ENCODE data around the gene CYP27C1. TPM values are rescaled to one million over a fixed set of nuclear protein-coding genes. Genes with fewer than 3 reads are reported as not detected.

The CYP27C1 gene
- total RNA-seq, 4 donors from 2014 or later: not detected

- Histone ChIP-seq H3K4me3 (no peak overlapping the region), H3K27ac (no peak overlapping the region), H3K36me3 (no peaks in the 10 kb centered on the region), H3K9me3 (no peaks in the 10 kb centered on the region), H3K4me1 (peaks cover 15 to 19% of the 10 kb centered on the region in 2 donors), H3K27me3 (no peaks in the 10 kb centered on the region)
- no peak for TF ChIP-seq POLR2A (IDR thresholded peaks at IDR 0.05)
- TF ChIP-seq, protein P1, sequence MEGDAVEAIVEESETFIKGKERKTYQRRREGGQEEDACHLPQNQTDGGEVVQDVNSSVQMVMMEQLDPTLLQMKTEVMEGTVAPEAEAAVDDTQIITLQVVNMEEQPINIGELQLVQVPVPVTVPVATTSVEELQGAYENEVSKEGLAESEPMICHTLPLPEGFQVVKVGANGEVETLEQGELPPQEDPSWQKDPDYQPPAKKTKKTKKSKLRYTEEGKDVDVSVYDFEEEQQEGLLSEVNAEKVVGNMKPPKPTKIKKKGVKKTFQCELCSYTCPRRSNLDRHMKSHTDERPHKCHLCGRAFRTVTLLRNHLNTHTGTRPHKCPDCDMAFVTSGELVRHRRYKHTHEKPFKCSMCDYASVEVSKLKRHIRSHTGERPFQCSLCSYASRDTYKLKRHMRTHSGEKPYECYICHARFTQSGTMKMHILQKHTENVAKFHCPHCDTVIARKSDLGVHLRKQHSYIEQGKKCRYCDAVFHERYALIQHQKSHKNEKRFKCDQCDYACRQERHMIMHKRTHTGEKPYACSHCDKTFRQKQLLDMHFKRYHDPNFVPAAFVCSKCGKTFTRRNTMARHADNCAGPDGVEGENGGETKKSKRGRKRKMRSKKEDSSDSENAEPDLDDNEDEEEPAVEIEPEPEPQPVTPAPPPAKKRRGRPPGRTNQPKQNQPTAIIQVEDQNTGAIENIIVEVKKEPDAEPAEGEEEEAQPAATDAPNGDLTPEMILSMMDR (IDR thresholded peaks at IDR 0.05 in 4 of 5, conservative IDR thresholded peaks at IDR 0.05 in 1 of 5): no peak
- ATAC-seq (no peak), DNase-seq (no peak)
- in situ Hi-C loops (cut with MboI; ENCODE audit: low sequenced_read_pairs in 4 of 4): no loop called here
- intact Hi-C loops (cut with DNase I; ENCODE audit: low total_unique reads): no loop called here
These were observed 81.8 kb downstream of the CYP27C1 start for GRCh38 chr2:127138281-127138680.

- peaks cover 10 to 14% of the 10 kb centered on the region in 2 donors for H3K4me1 ChIP-seq
- intact Hi-C loops (cut with DNase I; ENCODE audit: low total_unique reads) (no loop called here), in situ Hi-C loops (cut with MboI; ENCODE audit: low sequenced_read_pairs in 4 of 4) (no loop called here)
- no peak for ATAC-seq
- no peaks in the 10 kb centered on the region for H3K36me3 ChIP-seq
- H3K9me3 ChIP-seq: no peaks in the 10 kb centered on the region
- TF ChIP-seq, protein P1 (IDR thresholded peaks at IDR 0.05 in 4 of 5, conservative IDR thresholded peaks at IDR 0.05 in 1 of 5): no peak
- H3K4me3 ChIP-seq: no peak overlapping the region
- H3K27me3 ChIP-seq: no peaks in the 10 kb centered on the region
- H3K27ac ChIP-seq: no peak overlapping the region
- no peak for DNase-seq
These were observed 82.4 kb downstream of the CYP27C1 start for GRCh38 chr2:127137741-127138140.

DNA sequence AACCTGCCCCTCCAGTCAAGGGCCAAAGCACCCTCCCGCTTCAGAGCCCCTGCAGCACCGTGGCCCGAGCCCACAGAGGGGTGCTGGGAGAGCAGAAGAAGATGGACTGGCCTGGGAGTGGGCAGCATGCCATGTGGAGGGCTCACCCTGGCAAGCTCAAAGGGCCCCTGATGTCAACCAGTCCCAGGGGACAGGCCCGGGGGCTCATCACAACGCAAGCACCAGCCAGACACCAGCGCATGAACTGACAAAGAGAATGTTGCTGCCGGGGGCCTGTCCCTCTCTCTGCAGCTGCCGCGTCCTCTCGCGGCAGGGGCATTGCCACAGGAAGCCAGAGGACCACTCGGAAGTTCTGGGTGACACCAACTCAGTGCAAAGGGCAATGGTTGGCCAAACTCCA is 82.9 kb downstream of the CYP27C1 start:
- peaks cover 10% of the 10 kb centered on the region in 2 donors for H3K4me1 ChIP-seq
- in situ Hi-C loops (cut with MboI; ENCODE audit: low sequenced_read_pairs in 4 of 4): no loop called here
- no peaks in the 10 kb centered on the region for H3K36me3 ChIP-seq
- DNase-seq (no peak), ATAC-seq (no peak)
- TF ChIP-seq, protein P1 (IDR thresholded peaks at IDR 0.05 in 4 of 5, conservative IDR thresholded peaks at IDR 0.05 in 1 of 5): no peak
- no peak for TF ChIP-seq POLR2A (IDR thresholded peaks at IDR 0.05)
- H3K4me3 ChIP-seq: no peak overlapping the region
- no peaks in the 10 kb centered on the region for H3K9me3 ChIP-seq
- intact Hi-C loops (cut with DNase I; ENCODE audit: low total_unique reads): no loop called here
- H3K27me3 ChIP-seq: no peaks in the 10 kb centered on the region
- no peak overlapping the region for H3K27ac ChIP-seq

DNA sequence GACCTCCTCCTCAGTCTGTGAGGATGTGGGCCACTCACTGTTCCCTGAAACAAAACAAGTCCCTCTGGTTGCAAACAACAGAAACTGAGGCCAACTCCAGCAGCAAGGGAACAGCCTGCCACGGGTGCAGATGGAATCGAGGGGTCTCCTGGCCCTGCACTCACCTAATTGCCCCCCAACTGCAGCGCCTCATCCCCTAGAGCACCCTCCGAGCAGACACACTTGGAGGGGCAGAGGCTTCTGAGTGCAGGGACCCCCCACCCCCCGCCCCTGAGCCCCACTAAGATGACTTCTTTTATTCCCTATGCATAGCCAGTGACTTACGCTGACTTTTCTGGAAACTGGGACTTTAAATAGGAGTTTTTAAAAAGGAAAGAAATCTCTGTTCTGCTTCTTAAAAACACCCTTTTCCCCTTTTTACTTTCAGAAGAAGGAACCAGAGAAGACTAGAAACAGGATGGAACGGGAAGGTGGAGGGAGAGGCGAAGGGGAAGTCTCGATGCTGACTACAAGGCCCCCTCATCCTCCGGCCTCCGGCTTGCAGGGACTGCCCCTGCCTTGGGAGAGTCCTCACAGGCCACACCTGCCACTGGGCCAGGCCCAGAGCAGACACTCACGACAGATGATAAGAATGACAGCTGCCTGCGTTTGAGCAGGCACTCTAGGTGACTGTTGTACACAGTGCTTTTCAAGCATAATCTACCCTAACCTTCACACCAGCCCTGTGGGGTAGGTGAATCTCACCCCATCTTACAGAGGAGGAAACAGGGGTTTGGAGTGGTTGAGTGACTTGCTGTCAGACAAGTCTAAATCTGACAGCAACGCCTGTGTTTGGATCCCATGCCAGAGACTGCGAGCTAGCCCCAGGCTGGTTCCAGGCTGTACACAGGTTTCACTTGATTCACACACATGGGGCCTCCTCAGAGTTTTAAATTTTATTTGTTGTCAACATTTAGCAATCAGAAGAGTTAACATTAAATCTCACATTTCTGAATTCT is 85.0 kb downstream of the CYP27C1 start:
- TF ChIP-seq POLR2A (IDR thresholded peaks at IDR 0.05): no peak
- TF ChIP-seq, protein P1 (IDR thresholded peaks at IDR 0.05 in 4 of 5, conservative IDR thresholded peaks at IDR 0.05 in 1 of 5): no peak
- ATAC-seq: peak; percentile 94 to 97
- in situ Hi-C loops (cut with MboI; ENCODE audit: low sequenced_read_pairs in 4 of 4) (no loop called here), intact Hi-C loops (cut with DNase I; ENCODE audit: low total_unique reads) (no loop called here)
- Histone ChIP-seq H3K4me3 (no peak overlapping the region), H3K27me3 (no peaks in the 10 kb centered on the region), H3K4me1 (peaks cover 10% of the 10 kb centered on the region in 2 donors), H3K36me3 (no peaks in the 10 kb centered on the region), H3K9me3 (no peaks in the 10 kb centered on the region), H3K27ac (peak overlapping the region; percentile 66 to 83 (median 72))
- DNase-seq: peak; percentile 53 to 69
